GM18951 (cell line): ENCODE results near the gene CCDC188.

Experiments
- POLR2A ChIP-seq: IDR thresholded peaks from 4 replicates; pipeline ENCODE4 v1.6.1; 2011; ENCODE audit warnings: mild to moderate bottlenecking; ENCODE audit not compliant: insufficient read length, insufficient read depth; ENCODE audit errors: extremely low read depth
- in situ Hi-C: fragments of 300-500 bp; cut with MboI; formaldehyde crosslinking; loops from one replicate; pipeline ENCODE4 v1.12.0; 2022; ENCODE audit warnings: low sequenced_read_pairs, mixed read lengths, inconsistent platforms; ENCODE audit not compliant: unreplicated experiment

CCDC188 gene

DNA sequence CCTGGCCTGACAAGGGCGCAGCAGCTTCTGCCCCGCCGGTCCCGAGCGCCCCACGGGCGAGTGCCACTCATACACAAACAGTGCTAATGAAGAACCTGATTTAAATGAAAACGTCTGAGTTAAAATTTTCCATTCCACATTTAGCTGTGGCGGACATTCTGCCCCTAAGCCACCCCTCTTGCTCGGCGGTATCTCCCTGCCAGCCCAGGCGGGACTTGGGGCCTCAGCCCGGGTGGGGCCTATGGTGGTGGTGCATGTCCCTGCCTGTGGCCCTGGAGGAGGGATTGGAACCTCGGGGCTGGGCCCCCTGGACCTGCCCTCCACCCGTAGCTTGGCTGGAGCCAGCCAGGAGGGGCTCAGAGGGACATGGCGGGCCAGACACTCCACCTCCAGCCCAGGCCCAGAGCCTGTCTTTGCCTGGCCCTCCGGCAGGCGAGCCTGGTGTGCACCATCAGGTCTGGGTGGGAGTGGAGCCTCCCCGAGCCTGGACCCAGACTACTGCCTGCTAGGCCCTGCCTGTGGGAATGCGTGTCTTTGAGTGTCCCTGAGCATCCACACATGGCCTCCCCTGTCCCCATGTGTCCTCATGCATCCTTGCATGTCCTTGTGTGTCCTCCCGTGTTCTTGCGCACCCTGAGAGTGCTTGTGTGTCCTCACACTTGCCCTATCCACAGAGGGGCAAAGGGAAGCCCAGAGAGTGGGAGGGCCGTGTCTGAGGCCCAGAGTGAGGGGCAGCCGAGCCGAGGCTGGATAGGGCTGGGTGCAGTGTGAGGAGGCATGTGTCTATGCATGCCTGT is 14.9 kb downstream of the CCDC188 start:
- in situ Hi-C loops: no loop called here
- TF ChIP-seq POLR2A: no peak

DNA sequence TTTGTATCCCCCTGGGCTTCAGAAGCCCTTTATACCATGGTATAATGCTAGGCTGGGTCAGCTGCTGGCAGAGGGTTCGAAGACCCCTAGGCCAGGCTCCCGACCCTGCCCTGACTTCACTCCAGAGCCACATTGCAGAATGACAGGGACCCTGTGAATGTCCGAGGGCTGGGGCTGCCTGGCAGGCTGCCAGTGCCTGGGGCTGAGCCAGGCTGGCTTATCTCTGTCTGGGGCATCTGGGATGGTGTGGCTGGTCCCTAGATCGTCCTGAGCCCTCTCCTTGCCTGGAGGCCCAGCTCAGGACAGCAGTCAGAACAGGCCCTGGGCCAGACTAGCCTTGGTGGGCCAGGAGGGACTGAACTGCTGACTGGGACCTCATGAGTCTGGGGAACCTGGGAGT is 15.6 kb downstream of the CCDC188 start:
- no peak for TF ChIP-seq POLR2A

DNA sequence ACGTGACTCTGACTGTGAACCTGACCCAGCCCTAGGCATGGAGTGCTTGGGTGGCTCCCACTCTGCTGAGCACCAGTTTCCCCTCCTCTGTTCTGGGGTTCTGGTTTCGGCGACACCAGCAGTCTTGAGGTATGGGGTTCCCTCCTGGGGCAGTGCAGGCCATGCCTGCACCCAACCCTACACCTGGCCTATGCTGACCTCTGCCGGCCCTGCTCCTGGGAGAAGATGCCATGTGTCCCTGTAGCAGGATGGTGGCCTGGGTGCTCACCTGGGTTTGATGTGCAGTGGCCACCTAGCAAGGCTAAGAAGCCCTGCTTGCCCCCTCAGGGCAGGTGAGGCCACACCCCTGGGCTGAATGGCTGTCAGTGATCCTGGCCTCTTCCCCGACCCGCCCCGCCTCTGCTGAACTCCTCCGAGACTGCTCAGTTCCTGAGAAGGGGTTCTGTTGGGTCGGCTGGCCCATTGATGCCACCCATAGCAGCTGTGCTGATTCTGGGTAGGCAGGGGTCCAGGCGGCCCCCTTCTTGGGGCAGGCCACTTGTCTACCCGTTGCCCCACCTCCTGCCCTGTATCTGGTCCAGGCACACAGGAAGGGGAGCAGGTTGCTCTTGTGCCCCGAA is 16.8 kb downstream of the CCDC188 start:
- no peak for TF ChIP-seq POLR2A
- in situ Hi-C loops: no loop called here

More for the DNA sequence above, 15.6 kb downstream of the CCDC188 start:
- in situ Hi-C loops: no loop called here

DNA sequence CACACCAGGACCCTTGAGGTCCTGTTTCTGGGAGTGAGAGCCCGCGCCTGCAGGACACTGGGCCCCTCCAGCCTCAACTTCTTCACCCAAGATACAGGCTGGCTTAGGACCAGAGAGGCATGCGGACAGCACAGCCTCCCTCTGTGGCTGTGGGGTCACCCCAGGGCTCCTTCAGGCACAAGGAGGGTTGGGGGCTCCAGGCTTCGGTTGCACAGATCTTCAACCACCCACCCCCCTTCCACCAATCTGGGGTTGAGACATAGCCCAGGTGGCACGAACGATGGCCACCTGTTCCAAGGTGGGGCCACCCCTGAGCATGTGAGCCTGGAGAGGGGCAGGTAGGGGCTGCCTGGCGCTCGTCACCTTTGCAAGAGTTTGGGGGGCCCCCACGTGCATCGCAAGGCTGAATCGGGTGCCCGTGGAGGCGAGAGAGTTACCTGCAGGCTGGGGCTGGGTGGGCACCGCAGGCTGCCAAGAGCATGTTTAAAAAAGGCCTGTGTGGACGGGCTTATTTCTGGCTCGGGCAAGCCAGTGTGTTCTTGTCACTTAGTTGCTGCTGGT is 18.1 kb downstream of the CCDC188 start:
- in situ Hi-C loops: no loop called here
- no peak for TF ChIP-seq POLR2A

DNA sequence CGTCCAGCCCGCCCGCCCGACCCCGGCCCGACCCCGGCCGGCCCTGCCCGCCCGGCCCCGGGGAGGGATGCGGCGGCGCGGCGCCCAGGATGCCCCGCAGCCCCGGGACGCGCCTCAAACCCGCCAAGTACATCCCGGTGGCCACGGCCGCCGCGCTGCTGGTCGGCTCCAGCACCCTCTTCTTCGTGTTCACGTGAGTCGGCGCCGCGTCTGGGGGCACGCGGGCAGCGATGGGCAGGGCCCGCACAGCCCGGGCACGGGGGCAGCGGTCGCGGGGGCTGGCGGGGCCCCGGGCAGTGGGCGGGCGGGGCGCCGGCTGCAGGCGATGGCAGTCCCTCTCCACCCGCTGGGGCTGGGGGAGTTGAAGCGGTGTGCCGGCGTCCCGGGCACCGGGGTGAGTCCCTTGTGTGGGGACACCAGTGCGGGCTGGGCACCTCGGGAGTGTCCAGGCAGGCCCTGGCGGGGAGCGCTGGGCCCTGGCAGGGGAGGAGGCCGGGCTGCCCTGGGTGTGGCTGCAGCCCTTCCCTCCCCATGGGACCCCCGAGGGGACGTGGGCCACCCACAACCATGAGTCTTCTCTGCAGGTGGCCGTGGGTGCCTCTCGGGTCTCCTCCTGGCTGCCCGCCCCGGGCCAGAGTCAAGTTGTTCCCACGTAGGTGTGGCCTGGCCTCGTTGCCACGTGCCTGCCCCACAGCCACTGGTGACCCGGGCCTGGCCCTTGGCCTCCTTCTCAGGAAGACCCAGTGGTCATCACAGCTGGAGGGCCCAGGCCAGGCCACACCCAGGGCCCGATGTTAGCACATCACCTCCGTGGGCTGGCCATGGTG is 18.8 kb downstream of the CCDC188 start:
- no peak for TF ChIP-seq POLR2A
- in situ Hi-C loops: no loop called here

DNA sequence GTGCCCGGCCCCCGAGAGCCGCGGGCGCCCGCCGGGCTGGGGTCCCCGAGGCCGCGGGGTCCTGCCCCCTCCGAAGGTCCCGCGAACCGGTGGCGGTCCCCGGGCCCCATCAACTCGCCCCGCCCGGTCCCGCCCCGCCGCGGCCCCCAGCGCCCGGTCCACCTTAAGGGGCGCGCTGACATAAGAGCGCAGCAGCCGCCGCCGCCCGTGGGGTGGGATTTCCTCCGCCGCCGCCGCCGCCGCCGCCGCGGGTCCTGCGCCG is 19.3 kb downstream of the CCDC188 start, which contains the start of gene ZDHHC8:
Gene ZDHHC8 (plus strand): TSS at position 208 of the 262 bp plus-strand sequence. CDS start 144 bp downstream, outside the sequence.
- TF ChIP-seq POLR2A: no peak
- in situ Hi-C loops: no loop called here

DNA sequence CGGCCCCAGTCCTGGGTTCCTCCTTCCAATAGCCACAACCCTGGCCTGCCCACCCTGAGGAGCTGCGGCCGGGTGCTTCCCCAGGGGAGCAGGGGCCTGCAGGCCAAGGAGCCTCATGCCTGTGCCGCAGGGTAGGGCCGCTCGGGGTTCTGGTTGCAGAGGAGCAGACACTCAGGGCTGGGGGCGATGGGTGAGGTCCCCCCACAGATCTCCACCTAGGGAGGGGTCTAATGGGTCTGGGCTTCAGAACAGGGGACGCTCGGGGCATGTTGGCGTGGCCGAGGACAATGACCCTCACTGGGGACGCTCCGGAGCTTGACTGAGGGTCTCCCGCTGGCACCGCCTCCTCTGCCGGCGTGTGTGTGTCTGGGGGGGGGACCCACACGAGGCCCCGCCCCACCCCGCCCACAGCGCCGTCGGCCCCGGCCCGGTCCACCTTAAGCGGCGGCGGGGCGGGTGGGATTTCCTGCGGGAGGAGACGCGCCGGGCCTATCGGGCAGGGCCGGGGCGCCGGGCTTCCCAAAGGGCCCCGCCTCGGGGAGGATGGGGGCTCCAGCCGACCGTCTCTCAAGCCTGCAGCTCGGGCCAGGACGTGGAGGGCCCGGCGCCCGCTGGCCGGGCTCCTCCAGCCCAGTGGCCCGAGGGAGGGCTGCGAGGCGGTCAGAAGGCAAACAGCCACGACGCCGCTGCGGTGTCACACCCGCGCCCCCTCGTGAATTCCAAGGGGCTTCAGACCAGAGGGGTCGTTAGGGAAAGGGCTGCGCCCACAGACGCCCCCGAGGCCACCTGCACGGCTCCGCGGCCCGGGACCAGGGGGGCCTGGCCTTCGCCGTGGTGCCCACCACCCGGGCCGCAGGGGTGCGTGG is 19.9 kb downstream of the CCDC188 start:
- peak; percentile 39 for TF ChIP-seq POLR2A
- in situ Hi-C loops: no loop called here

DNA sequence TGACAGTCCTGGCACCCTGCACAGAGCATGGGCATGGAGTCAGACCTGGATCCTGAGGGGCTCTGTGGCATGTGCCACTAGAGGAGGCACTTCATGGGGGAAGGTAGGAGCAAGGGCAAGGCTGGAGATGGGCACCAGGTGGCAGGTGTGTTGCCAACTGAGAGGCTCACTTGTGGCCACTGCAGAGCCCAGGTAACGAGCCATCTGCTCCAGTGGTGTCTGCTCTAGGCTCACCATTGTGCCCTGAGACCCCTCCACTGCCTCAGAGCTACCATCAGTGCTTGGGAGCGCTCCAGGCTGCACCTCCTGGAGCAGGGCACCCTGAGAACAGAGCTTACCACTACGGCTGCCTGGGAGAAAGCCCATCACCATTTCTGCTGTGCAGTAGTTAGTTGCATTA is 20.5 kb downstream of the CCDC188 start:
- in situ Hi-C loops: no loop called here
- TF ChIP-seq POLR2A: no peak

DNA sequence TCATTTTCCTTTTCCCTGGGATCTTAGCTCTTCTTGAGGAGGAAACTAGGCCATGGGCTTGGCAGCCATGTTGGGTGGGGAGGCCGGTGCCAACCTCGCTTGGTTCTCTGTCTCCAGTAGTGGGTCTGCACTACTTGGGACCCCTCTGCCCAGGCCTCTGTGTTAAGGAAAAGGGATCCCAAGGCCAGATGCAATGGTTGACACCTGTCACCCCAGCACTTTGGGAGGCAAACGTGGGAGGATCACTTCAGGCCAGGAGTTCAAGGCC is 21.2 kb downstream of the CCDC188 start:
- in situ Hi-C loops: no loop called here
- no peak for TF ChIP-seq POLR2A

DNA sequence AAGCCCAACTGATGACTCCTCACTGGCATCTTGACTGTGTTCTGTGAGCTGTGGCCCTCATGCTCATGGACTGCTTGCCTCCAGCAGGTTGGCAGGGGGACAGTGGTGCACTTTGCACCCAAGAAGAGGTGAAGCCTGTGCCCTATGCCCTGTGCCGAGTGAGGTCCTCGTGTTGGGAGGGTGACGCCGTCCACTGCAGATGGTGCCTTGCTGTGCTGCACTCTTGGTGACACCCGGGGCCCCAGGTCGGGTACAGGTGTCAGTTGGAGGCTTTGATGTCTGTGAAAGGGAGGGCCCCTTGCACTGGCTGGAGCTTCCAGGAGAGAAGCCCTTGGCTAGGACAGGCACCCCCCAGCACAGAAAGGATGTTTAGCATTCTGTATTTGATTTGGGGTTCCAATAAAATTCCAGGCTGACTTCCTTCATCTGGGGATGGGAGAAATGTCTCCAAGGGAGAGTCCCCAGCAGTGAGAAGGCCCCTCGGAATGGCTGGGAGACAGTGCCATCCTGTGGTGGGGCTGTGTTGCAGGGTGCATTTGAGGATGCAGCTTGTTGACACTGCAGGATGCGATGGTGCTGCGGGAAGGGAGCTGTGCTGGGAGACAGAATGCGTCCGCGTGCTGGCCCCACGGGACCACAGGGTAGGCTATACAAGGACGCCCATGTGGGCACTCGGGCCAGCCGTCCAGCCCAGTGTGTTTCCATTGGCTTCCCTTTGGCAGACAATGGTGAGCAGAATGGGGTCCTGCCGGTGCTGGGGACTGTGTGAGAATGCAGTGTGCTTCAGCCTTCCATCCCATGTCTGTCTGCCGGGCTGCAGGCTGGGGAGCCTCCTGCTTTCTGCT is 21.7 kb downstream of the CCDC188 start:
- in situ Hi-C loops: no loop called here
- TF ChIP-seq POLR2A: no peak

DNA sequence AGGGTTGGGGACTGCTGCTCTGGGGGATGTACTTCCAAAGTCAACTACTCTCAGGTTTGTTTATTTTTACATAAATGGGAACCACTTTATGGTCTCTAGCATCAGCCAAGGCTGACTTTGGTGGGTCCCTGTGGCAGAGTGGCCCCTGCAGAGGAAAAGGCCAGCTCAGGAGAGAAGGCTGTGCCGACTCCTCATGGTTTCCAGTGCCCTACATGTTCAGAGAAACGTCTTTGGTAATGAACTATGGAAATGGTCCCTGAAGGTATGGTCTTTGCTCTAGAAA is 22.3 kb downstream of the CCDC188 start:
- in situ Hi-C loops: no loop called here
- TF ChIP-seq POLR2A: no peak
